ENCODE data around the gene SIRPB2. TPM values are rescaled to one million over a fixed set of nuclear protein-coding genes. Genes with fewer than 3 reads are reported as not detected.

The SIRPB2 gene
- not detected in 2 replicates for total RNA-seq (2014; rRNA removed; shearing (Covaris generic))

- DNase-seq (ENCODE audit: low spot score): no peak
Observed at GRCh38 chr20:1491281-1491840, at the start of gene SIRPB2. SIRPB2 (minus strand) TSS chr20:1491420; CDS start chr20:1491359, 61 bp downstream.

GRCh38 chr20:1539816-1540419 is 48.7 kb upstream of the SIRPB2 start:
- no peak for DNase-seq (ENCODE audit: low spot score)

GRCh38 chr20:1538655-1539054 is 47.4 kb upstream of the SIRPB2 start:
- no peak for DNase-seq (ENCODE audit: low spot score)

GRCh38 chr20:1537731-1538058 is 46.5 kb upstream of the SIRPB2 start:
- DNase-seq (ENCODE audit: low spot score): no peak

- DNase-seq (ENCODE audit: low spot score): no peak
Observed at GRCh38 chr20:1536893-1537730, 45.9 kb upstream of the SIRPB2 start.

- DNase-seq (ENCODE audit: low spot score): no peak
Observed at GRCh38 chr20:1535420-1536175, 44.4 kb upstream of the SIRPB2 start.

- no peak for DNase-seq (ENCODE audit: low spot score)
Observed at GRCh38 chr20:1534526-1534925, 43.3 kb upstream of the SIRPB2 start.

GRCh38 chr20:1533059-1533458 is 41.8 kb upstream of the SIRPB2 start:
- DNase-seq (ENCODE audit: low spot score): peak; percentile 24

- peak; percentile 8 for DNase-seq (ENCODE audit: low spot score)
Observed at GRCh38 chr20:1528811-1529210, 37.6 kb upstream of the SIRPB2 start.

GRCh38 chr20:1527923-1528322 is 36.7 kb upstream of the SIRPB2 start:
- no peak for DNase-seq (ENCODE audit: low spot score)

GRCh38 chr20:1526896-1527295 is 35.7 kb upstream of the SIRPB2 start:
- no peak for DNase-seq (ENCODE audit: low spot score)

- DNase-seq (ENCODE audit: low spot score): no peak
Observed at GRCh38 chr20:1526310-1526709, 35.1 kb upstream of the SIRPB2 start.

- DNase-seq (ENCODE audit: low spot score): no peak
Observed at GRCh38 chr20:1524004-1524403, 32.8 kb upstream of the SIRPB2 start.

- no peak for DNase-seq (ENCODE audit: low spot score)
Observed at GRCh38 chr20:1517010-1517409, 25.8 kb upstream of the SIRPB2 start.

- DNase-seq (ENCODE audit: low spot score): no peak
Observed at GRCh38 chr20:1513801-1514200, 22.6 kb upstream of the SIRPB2 start.

- DNase-seq (ENCODE audit: low spot score): peak; percentile 44
Observed at GRCh38 chr20:1509237-1509636, 18.0 kb upstream of the SIRPB2 start.

- no peak for DNase-seq (ENCODE audit: low spot score)
Observed at GRCh38 chr20:1508574-1508973, 17.4 kb upstream of the SIRPB2 start.

GRCh38 chr20:1507276-1507675 is 16.1 kb upstream of the SIRPB2 start:
- no peak for DNase-seq (ENCODE audit: low spot score)

- DNase-seq (ENCODE audit: low spot score): no peak
Observed at GRCh38 chr20:1505871-1506270, 14.7 kb upstream of the SIRPB2 start.

- peak; percentile 27 for DNase-seq (ENCODE audit: low spot score)
Observed at GRCh38 chr20:1505361-1505760, 14.1 kb upstream of the SIRPB2 start.

- DNase-seq (ENCODE audit: low spot score): peak; percentile 96
Observed at GRCh38 chr20:1503564-1504227, 12.5 kb upstream of the SIRPB2 start.

GRCh38 chr20:1500496-1500895 is 9.3 kb upstream of the SIRPB2 start:
- DNase-seq (ENCODE audit: low spot score): no peak

Data from A172 (cell line).